Activated CD4-positive, alpha-beta T cell treated with anti-CD3 and anti-CD28 coated beads, Interleukin-2, amount 50 U/mL, for 4 hours (primary cell): ENCODE results near the gene PLA2G10.
"Not testable (repeated sequence)": the region's sequence is repeated elsewhere in the genome, so short reads cannot be mapped to it uniquely, and the experiment has no call there.

Source experiments
- DNase-seq, 2 experiments: peaks; one replicate each; pipeline ENCODE4 v3.0.0-alpha.2; 2020

PLA2G10 gene

GRCh38 chr16:14658063-14658462 lies 36.0 kb downstream of the PLA2G10 start:
- no peak for DNase-seq

- DNase-seq: no peak
These were observed 41.4 kb downstream of the PLA2G10 start for GRCh38 chr16:14652726-14653125.

- no peak for DNase-seq
These were observed 43.5 kb downstream of the PLA2G10 start for GRCh38 chr16:14650629-14651028.

- no peak for DNase-seq
These were observed 44.3 kb downstream of the PLA2G10 start for GRCh38 chr16:14649816-14650215.

GRCh38 chr16:14641926-14642325 lies 52.2 kb downstream of the PLA2G10 start:
- no peak for DNase-seq

- DNase-seq: no peak
These were observed 52.9 kb downstream of the PLA2G10 start for GRCh38 chr16:14641206-14641605.

GRCh38 chr16:14640538-14640937 lies 53.6 kb downstream of the PLA2G10 start:
- no peak for DNase-seq

- DNase-seq: not testable (repeated sequence)
These were observed 57.2 kb downstream of the PLA2G10 start for GRCh38 chr16:14636951-14637240.

GRCh38 chr16:14636179-14636950 lies 57.7 kb downstream of the PLA2G10 start:
- not testable (repeated sequence) for DNase-seq

- no peak for DNase-seq
These were observed 58.5 kb downstream of the PLA2G10 start for GRCh38 chr16:14635395-14636165.

GRCh38 chr16:14634389-14634725 lies 59.8 kb downstream of the PLA2G10 start:
- DNase-seq: no peak

GRCh38 chr16:14632693-14633569 lies 61.2 kb downstream of the PLA2G10 start, which contains the start of gene BFAR:
Gene BFAR (plus strand): TSS chr16:14632951. CDS start chr16:14644347, 11,396 bp downstream.
- peak; percentile 99 for DNase-seq

- not testable (repeated sequence) for DNase-seq
These were observed 63.3 kb downstream of the PLA2G10 start for GRCh38 chr16:14630620-14631330.

- DNase-seq: peak; percentile 96 to 97
These were observed 64.0 kb downstream of the PLA2G10 start, which contains the start of gene PARN for GRCh38 chr16:14629919-14630619. Gene PARN (minus strand): TSS chr16:14630260. CDS start chr16:14630125, 135 bp downstream.

GRCh38 chr16:14629612-14629918 lies 64.5 kb downstream of the PLA2G10 start:
- DNase-seq: no peak

GRCh38 chr16:14628806-14629611 lies 65.1 kb downstream of the PLA2G10 start:
- DNase-seq: no peak

- DNase-seq: no peak
These were observed 67.0 kb downstream of the PLA2G10 start for GRCh38 chr16:14627078-14627477.
